HG02970 (cell line): ENCODE measurements around the gene LRRC40.
"Not testable (repeated sequence)": the region's sequence is repeated elsewhere in the genome, so short reads cannot be mapped to it uniquely, and the experiment has no call there.

ENCODE experiments used
- ATAC-seq: cut with Tn5 transposase; IDR thresholded peaks from one replicate; pipeline ENCODE4 v1.9.1; 2021; ENCODE audit warnings: mild to moderate bottlenecking, moderate library complexity, moderate number of reproducible peaks; ENCODE audit not compliant: unreplicated experiment, low FRiP score

The LRRC40 gene

DNA sequence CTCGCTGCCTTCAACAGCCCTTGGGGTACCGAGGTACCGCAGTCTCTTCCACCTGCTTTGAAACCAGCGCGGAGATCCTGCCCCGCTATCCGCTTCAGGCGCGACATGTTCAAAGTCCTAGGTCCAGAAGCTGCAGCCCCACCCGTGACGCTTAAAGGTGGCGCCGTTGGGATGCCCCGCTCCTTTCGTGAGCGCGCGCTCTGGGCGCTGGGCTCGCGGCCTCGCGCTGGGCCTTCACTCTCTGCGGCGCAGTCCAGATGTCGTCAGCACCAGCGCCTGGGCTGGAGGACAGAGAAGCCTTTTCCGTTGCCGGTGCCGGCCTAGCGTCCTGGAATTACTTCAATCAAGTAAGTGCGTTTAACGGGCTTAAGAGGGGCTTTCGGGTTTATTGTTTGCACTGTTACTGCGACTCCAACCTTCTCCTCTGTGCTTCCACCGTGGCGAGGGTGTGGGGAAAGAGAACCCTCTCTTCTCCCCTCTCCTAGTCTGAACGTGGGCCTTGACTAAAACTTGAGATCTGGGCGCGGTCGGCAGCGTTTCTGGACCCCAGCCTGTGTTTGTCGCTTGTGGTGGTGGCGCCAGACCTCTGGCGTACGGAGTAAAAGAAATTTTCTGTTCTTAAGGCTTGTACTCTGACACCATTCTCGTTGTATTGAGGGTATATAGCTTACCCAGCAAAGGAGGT, at the start of gene LRRC40:
Gene LRRC40, minus strand, starts transcription at position 146 of the 685 bp plus-strand sequence. Its CDS starts 39 bp downstream, at position 107.
- peak; percentile 92 for ATAC-seq

DNA sequence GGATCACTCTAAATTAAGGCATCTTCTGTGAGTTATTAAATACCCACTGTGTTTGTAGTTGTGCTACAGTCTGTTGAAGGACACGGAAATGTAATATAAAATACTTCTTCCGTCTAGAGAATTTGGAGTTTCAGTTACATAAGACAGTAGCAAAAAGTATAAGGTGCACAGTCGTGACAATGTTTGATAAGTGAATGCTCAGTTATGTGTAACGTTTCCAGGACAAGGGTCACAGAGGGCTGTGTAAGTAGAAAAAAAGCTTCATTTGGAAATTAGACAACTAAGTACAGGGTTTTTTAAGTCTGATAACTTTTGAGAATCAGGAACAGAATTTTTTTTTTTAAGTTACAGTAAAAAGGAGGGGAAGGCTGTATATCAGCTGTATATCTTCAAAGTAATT, 43.4 kb upstream of the LRRC40 start:
- ATAC-seq, result no peak

DNA sequence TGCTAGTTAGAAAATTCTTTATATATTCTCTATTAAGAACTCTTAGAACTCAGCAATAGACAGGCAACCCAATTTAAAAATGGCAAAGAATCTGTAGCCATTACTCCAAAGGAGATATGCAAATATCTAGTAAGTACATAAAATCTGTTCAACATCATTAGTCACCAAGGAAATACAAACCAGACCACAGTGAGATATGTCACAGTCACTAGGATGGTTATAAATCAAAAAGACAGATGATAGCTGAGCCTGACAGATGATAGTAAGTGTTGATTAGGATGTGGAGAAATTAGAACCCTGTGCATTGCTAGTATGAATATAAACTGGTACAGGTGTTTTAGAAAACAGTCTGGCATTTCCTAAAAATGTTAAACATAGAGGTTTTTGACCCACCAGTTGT, 42.4 kb upstream of the LRRC40 start:
- no peak for ATAC-seq

DNA sequence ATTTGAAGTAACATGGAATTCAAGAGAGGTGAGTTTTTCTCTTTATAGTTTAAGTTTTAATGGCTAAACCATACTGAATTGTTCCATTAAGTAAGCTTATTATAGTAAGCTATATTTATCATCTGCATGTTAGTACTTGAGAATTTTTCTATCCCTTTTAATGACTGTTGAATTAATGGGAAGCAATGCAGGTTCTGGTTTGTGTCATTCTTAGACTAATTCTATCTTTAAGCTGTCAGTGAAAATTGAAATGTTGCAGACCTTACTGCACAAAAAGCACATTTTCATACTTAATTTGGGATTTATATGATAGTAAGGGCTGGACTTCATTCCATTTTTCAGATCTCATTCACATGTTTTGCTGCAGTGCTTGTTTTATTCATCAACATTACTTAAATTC, 41.7 kb upstream of the LRRC40 start:
- ATAC-seq, result no peak

DNA sequence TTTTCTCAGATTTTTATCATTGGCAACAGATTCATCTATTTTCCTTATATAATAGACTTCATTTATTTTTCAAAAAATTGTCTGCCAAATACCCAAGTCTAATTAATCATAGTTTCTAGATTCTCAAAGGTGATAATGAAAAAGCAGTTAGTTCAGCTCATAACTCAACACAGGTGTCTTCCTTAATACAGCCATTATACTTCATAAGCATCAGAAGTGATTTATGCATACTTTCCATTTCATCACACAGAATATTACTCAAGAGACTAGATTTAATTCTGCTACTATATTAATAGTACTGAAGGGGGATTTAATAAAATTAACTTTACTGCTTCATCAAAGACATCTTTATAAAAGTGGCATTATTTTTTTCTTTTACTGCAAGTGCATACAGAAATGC, 34.6 kb upstream of the LRRC40 start:
- ATAC-seq, result no peak

DNA sequence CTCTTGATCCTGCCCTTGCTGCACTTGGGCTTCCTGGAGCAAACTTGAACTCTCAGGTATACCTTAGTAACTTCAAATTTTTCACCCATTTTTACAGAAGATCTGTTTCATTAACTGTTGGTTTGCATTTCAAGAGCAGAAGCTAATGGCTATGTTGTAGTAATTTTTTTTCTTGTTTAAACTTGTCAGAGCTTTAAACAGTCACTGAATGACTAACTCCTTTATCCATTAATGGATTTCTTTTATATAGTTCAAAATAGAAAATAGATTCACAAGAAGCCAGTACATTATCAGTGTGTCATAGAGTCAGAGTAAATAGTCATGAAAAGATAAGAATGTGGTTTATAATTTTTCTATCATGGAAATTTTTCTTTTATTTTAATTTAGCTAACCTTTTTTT, 29.4 kb upstream of the LRRC40 start:
- no peak for ATAC-seq

DNA sequence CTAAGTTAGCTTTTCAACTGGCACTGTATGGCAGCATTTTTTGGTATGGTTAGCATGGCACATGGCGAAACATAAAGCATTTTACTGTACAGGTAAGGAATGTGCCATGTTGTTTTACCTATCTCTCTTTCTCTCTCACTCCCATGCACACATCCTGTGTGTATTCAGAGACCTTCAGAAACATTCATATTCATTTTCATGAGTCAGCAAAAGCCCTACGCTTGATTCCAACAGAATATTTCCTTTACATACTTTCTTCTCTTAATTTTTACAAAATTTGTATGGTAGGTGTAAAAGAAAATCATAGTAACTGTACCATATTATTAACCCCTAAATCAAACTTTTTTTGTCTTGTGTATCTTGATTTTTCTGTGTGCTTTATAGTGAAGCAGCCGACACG, 26.1 kb upstream of the LRRC40 start:
- no peak for ATAC-seq

DNA sequence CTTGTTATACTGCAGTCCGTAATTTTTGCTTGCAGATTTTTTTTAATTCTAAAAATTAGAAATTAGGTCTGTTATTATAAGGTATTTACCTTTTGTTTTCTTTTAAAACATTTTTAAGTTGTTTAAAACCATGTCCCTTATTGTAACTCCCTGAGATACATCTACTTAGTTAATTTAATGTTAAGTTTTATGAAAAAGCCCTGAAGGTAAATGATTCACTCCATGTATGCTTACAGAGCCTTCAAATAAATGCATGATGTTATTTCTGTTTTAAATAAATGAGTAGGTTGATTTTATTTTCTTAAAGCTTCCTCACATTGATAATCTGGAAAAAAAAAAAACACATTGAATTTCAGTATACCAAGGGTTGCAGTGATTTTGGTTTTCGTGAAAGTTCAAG, 23.3 kb upstream of the LRRC40 start:
- ATAC-seq, result no peak

DNA sequence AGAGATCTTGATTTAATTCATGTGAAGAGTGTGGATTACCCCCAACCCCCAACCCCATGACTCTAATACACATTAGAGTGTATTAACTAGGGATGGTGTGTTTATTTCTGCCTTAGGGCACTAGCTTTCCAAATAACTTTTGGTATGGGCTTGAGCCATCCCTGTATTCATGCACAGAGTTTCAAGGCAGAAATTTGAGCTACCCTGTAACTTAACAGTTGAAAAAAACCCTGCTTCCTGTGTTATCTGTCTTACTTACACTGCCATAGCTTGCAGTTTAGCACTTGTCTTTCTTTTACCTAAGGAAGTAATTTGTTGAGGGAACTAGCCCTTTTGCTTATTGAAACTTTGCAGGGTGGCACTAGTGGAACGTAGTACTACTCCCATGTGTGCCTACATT, 22.1 kb upstream of the LRRC40 start:
- ATAC-seq, result no peak

DNA sequence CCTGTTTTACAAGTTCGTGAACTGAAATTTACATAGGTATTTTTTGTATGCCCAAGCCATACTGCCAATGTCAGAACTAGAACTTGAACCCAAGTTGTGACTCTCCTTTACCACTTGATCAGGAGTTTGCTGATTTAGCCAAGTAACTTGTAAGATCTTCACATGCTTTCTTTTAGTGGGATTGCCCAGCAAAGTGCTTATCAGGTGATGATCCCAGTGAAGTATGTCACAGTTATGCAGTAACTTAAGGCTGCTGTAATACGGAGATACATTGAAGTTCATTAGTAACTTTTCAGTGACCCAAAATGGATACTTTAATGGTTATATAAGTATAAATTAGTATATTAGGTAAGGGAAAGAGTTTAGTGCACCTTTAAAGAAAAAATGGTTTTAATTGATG, 19.6 kb upstream of the LRRC40 start:
- ATAC-seq, result no peak

DNA sequence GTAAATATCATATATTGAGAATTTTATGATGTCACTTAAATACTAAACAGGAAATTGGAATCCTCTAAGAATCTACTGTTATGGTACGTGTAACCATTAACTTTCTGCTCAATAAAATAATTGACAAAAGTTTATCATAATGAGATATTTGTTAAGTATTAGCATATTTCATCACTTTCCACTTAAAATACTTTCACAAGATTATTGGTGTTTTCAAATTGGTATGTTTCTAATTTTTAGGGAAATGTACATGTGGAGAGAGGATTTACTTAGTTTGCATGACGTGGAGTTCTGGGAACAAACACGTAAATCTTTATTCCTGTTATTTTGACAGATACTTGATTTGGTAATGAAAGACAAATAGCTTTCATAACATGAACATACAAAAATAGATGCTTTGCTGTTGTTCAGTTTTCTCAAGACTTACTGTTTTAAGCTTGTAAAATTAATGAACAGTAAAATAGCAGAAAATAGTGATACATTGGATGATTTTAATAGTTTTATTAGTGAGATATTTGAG, 17.4 kb upstream of the LRRC40 start:
- ATAC-seq, result no peak

DNA sequence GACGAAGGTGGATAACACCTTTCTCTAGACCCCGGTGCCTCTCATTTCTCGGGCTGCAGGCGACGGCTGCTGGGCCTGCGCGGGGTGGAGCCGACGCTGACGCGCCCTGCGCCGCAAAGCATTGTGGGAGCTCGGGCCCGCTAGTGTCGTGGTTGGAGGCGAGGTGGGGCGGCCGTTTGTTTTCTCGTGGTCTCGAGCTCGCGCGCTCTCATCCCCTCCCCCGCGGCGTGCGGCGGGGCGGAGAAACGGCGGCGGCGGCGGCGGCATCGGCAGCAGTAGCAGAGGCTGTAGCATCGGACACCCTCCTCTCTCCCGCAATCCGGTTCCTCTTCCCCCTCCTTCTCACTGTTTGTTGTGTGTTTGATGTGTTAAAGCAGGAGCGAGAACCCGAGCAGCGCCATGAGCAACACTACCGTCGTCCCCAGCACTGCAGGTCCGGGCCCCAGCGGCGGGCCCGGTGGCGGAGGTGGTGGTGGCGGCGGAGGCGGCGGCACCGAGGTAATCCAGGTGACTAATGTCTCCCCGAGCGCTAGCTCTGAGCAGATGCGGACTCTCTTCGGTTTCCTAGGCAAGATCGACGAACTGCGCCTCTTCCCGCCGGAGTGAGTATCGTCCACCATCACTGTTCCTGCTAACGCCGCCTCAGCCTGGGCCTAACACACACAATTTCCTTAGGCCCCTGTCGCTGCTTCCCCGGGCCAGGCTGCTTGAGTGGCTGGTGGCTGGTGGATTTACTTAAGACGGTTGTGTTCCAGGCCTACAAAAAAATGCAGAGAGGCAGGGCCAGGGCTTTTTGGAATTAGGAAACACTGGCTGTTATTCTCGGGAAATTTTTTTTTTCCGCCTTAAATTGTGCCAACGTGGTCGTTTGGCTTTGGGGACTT, 16.1 kb upstream of the LRRC40 start, which contains the start of gene SRSF11:
Gene SRSF11, plus strand, starts transcription at position 143 of the 884 bp plus-strand sequence. Its CDS starts 257 bp downstream, at position 400.
- ATAC-seq, result peak; percentile 97

DNA sequence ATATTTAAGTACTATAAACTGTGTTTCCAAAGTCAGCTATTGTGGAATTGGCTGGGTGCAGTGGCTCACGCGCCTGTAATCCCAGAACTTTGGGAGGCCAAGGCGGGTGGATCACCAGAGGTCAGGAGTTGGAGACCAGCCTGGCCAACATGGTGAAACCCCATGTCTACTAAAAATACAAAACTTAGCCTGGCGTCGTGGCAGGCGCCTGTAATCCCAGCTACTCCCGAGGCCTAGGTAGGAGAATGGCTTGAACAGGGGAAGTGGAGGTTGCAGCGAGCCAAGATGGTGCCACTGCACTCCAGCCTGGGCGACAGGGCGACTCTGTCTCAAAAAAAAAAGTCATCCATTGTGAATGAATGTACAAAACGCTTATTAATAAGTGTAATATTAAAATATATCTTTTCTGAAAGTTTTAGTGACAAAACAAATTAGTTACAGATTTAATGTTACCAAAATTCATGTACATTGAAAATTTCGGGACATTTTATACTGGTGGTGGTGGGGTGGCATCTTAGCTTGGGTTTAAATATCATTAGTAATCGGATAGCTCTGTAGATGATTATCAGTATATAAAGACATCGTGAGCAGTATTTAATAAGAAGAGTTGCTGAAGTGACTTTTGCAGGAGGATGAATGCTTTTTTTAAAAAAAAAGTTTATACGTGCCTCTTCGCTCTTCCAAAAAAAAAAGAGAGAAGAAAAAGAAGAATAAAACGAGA, 15.3 kb upstream of the LRRC40 start:
- ATAC-seq, result peak; percentile 3

DNA sequence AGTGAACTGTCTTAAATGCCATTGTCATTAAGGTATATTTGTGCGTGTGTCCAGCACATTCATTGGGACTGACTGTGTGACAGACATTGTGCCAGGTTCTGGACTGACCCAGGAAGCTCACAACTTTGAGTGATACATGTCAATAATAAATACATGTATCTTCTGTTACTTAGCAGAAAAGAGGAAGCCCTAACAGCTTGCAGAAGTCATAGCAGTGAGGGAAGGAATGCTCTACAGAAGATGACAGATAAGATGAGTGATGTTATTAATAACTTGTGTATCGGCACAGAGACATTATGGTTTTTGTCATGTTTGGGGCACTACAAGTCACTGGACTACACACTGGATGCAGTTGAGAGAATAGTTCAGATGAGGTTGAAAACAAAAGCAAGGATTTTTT, 14.6 kb upstream of the LRRC40 start:
- no peak for ATAC-seq

DNA sequence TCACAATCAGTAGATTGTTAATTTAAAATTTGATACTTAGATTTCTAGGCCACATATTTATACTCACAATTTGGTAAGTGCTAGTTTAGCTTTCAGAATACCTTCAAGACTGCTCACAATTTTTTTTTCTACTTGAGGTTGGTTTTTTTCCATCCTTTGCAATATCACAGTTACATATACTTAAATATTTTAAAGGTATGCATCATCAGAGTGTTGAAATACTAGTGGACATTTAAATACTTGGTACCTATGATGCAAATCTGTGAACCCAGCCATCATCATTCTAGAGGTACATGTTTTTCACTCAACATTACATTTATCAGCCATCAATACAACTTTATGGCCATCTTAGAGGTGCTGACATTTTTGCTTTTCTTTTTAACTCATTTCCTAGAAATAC, 6.2 kb upstream of the LRRC40 start:
- no peak for ATAC-seq

DNA sequence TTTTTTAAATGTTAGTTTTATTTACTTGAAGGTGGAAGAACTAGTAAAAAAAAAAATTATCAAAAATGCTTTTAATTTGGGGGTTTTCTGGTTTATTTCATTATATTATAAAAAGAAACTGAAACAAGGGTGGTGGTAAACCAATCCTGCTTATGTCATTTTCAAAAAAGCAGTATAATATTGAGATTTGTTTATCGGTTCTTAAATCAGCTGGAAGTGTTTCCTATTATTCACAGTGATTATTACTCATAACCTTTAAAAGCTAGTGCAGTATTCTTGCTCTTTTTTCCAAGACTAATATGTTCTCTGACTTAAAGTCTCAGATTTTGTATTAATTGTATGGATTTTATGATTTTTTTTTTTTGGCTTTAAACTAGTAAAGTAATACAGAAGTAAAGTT, 5.4 kb upstream of the LRRC40 start:
- ATAC-seq, result no peak

DNA sequence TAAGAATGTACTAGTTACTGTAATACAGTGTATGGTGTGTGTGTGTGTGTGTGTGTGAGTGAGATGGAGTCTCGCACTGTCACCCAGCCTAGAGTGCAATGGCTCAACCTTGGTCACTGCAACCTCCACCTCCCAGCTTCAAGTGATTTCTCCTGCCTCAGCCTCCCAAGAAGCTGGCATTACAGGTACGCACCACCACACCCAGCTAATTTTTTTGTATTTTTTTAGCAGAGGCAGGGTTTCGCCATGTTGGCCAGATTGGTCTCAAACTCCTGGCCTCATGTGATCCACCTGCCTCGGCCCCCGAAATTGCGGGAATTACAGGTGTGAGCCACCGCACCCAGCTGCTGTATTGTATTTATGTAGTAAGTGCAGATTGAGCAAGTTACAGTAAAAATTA, 2.9 kb upstream of the LRRC40 start:
- ATAC-seq, result no peak

DNA sequence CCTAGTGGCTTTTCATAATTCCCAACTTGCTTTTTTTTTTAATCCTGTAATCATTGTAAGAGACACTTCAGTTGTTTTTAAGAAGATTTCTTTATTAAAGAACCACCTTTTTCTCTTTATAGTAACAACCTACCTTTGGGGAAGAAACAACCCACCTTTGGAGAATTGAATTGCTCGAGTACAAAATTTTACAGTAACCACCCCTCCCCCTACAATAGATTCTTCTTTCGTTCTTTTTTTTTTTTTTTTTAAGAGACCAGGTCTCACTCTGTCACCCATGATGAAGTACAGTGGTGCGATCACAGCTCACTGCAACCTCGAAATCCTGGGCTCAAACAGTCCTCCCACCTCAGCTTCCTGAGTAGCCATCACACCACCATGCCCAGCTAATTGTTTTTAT, 2.1 kb upstream of the LRRC40 start:
- no peak for ATAC-seq

DNA sequence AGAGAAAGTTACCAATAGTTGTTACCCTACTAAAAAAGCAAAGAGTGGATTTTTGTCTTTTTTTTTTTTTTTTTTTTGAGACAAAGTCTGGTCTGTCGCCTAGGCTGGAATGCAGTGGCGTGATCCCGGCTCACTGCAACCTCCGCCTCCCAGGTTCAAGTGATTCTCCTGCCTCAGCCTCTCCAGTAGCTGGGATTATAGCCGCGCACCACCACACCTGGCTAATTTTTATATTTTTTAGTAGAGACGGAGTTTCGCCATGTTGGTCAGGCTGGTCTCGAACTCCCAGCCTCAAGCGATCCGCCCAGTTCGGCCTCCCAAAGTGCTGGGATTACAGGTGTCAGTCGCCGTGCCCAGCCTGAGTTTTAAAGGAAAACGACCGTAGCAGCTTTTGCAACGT, 1.5 kb upstream of the LRRC40 start:
- ATAC-seq, result not testable (repeated sequence)

DNA sequence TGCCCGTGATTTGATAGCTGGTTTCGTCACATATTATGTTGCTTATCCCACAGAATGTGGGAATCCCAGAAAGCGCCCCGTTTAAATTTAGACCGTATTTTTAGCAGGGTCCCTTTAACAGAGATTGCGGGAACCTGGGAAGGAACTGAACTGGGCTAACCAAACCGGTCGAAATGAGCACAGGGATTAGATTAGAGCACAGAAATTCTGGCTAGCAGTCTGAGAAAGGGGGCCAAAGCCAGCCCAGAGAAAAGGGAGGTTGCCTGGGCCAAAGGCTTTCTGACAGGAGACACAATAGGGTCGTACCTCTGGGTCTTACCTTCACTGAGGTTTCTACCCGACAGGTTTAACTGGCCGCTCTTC, 327 bp downstream of the LRRC40 start:
- ATAC-seq, result no peak

DNA sequence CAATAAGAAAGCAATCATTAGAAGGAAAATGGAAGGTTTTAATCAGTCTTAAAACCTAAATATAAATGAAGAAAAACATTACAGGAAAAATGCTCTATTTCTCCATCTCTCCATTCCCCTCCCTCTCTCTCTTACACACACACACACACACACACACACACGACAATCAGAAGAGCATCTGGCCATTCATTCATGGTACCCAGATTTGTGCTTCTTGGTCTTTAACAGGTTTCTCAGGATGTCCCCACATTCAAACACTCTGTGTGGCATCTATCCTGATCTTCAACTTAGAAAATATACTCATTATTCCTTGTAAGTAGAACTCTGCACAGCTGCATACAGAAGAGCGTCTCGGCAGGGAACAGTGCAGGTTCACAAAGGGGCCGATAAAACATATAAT, 779 bp downstream of the LRRC40 start:
- ATAC-seq, result no peak
